NCI-H446 (cell line): ENCODE data around the gene CMTM1.

ENCODE experiments used
- DNase-seq, 2 experiments: peaks; one replicate each; lab custom pipeline; 2025; lab: John Stamatoyannopoulos, UW

The CMTM1 gene

GRCh38 chr16:66566051-66566901 lies at the start of gene CMTM1:
Gene CMTM1, plus strand, starts transcription at chr16:66566439. Its CDS starts 75 bp downstream, at chr16:66566514.
- DNase-seq, result no peak

GRCh38 chr16:66516509-66516807 lies 49.8 kb upstream of the CMTM1 start:
- no peak for DNase-seq

GRCh38 chr16:66516808-66517585 lies 49.2 kb upstream of the CMTM1 start:
- peak; percentile 32 to 70 for DNase-seq

- no peak for DNase-seq
Observed at GRCh38 chr16:66517586-66518263, 48.5 kb upstream of the CMTM1 start.

GRCh38 chr16:66519482-66520373 lies 46.5 kb upstream of the CMTM1 start:
- DNase-seq, result no peak

GRCh38 chr16:66520406-66521170 lies 45.7 kb upstream of the CMTM1 start:
- no peak for DNase-seq

- no peak for DNase-seq
Observed at GRCh38 chr16:66521252-66521713, 45.0 kb upstream of the CMTM1 start.

- no peak for DNase-seq
Observed at GRCh38 chr16:66521951-66522771, 44.1 kb upstream of the CMTM1 start.

- DNase-seq, result no peak
Observed at GRCh38 chr16:66522816-66523590, 43.2 kb upstream of the CMTM1 start.

- no peak for DNase-seq
Observed at GRCh38 chr16:66523861-66524354, 42.3 kb upstream of the CMTM1 start.

- no peak for DNase-seq
Observed at GRCh38 chr16:66524601-66525164, 41.6 kb upstream of the CMTM1 start.

GRCh38 chr16:66525396-66526180 lies 40.7 kb upstream of the CMTM1 start:
- DNase-seq, result no peak

- no peak for DNase-seq
Observed at GRCh38 chr16:66528294-66528693, 37.9 kb upstream of the CMTM1 start.

- DNase-seq, result no peak
Observed at GRCh38 chr16:66529475-66529874, 36.8 kb upstream of the CMTM1 start.

GRCh38 chr16:66534376-66534799 lies 31.9 kb upstream of the CMTM1 start:
- no peak for DNase-seq

GRCh38 chr16:66536525-66536924 lies 29.7 kb upstream of the CMTM1 start:
- no peak for DNase-seq

GRCh38 chr16:66537236-66537635 lies 29.0 kb upstream of the CMTM1 start:
- DNase-seq, result no peak

- no peak for DNase-seq
Observed at GRCh38 chr16:66538910-66539309, 27.3 kb upstream of the CMTM1 start.
